Lung (tissue), 12 donors: ENCODE measurements around the gene GCNT1. TPM values are rescaled to one million over a fixed set of nuclear protein-coding genes. Genes with fewer than 3 reads are reported as not detected.

Experiments used
- ATAC-seq: fragments of 200-7000 bp; cut with Tn5 transposase; one replicate; pipeline ENCODE4 v1.9.1; 2020; ENCODE audit warnings: moderate number of reproducible peaks; ENCODE audit not compliant: insufficient read depth, low FRiP score
- DNase-seq, 3 donors: peaks; one replicate each; pipeline ENCODE4 v3.0.0-alpha.2; 2013 to 2017
- H3K27ac ChIP-seq, 2 donors: one replicate each; pipeline ENCODE4 v1.5.1; 2013; ENCODE audit warnings: mild to moderate bottlenecking in 2 of 2, moderate library complexity in 2 of 2, control low read depth in 1 of 2, inconsistent platforms in 1 of 2, low read depth in 1 of 2, low read length in 1 of 2
- H3K27me3 ChIP-seq, 3 donors: one replicate each; pipeline ENCODE4 v1.5.1; 2013; ENCODE audit warnings: low read length in 2 of 3; ENCODE audit not compliant: control insufficient read depth in 3 of 3, insufficient read depth in 3 of 3
- H3K36me3 ChIP-seq, 4 donors: one replicate each; pipeline ENCODE4 v1.5.1; 2013; ENCODE audit warnings: low read length in 4 of 4, mild to moderate bottlenecking in 1 of 4, moderate library complexity in 1 of 4; ENCODE audit not compliant: control insufficient read depth in 4 of 4, insufficient read depth in 4 of 4
- H3K4me1 ChIP-seq, 5 donors: one replicate each; pipeline ENCODE4 v1.5.1; 2013; ENCODE audit warnings: low read length in 5 of 5, mild to moderate bottlenecking in 2 of 5, moderate library complexity in 1 of 5; ENCODE audit not compliant: control insufficient read depth in 5 of 5, insufficient read depth in 5 of 5
- H3K4me3 ChIP-seq: one replicate; pipeline ENCODE4 v1.5.1; 2013; ENCODE audit warnings: mild to moderate bottlenecking, control low read depth, moderate library complexity
- H3K9ac ChIP-seq, 2 donors: one replicate each; pipeline ENCODE4 v1.5.1; 2013; ENCODE audit warnings: low read length in 2 of 2, control low read depth in 1 of 2; ENCODE audit not compliant: insufficient read depth in 1 of 2
- H3K9me3 ChIP-seq, 4 donors: one replicate each; pipeline ENCODE4 v1.5.1; 2013; ENCODE audit warnings: low read length in 3 of 4, mild to moderate bottlenecking in 1 of 4, moderate library complexity in 1 of 4; ENCODE audit not compliant: control insufficient read depth in 4 of 4, insufficient read depth in 3 of 4
- WGBS, 2 donors: extraction: QIAGEN DNeasy Blood & Tissue Kit; methylation state at CpG; one replicate each; pipeline ENCODE4 v1.1.7; 2013; 5-methylcytosine and 5-hydroxymethylcytosine counted together
- polyA plus RNA-seq, 2 donors: library from polyadenylated mRNA; stranded (reverse); fragments of 200-250 nt; gene quantifications; one replicate each; pipeline ENCODE4 v1.2.1, GENCODE V29; 2013
- total RNA-seq, 2 donors: library from RNA; depleted of rRNA in 1 of 2; stranded (reverse); fragments of >200 nt in 1 of 2; gene quantifications; one replicate each; pipeline ENCODE4 v1.2.1, GENCODE V29; 2014 to 2021
- TF ChIP-seq, protein P1 (sequence below): IDR thresholded peaks from 2 replicates; pipeline ENCODE4 v1.5.1; 2012; ENCODE audit warnings: mild to moderate bottlenecking; ENCODE audit errors: control extremely low read depth, extremely low read depth
- donor health status: control.
- donor health status: control.
- donor health status: Bipolar disorder and iron deficiency.
- donor health status: healthy.
- donor health status: DM: yes; HTN: yes; CAD: no.

The GCNT1 gene
- total and polyA plus RNA-seq, 4 donors, result 1.5 to 14.7 (median 7.5) TPM

DNA sequence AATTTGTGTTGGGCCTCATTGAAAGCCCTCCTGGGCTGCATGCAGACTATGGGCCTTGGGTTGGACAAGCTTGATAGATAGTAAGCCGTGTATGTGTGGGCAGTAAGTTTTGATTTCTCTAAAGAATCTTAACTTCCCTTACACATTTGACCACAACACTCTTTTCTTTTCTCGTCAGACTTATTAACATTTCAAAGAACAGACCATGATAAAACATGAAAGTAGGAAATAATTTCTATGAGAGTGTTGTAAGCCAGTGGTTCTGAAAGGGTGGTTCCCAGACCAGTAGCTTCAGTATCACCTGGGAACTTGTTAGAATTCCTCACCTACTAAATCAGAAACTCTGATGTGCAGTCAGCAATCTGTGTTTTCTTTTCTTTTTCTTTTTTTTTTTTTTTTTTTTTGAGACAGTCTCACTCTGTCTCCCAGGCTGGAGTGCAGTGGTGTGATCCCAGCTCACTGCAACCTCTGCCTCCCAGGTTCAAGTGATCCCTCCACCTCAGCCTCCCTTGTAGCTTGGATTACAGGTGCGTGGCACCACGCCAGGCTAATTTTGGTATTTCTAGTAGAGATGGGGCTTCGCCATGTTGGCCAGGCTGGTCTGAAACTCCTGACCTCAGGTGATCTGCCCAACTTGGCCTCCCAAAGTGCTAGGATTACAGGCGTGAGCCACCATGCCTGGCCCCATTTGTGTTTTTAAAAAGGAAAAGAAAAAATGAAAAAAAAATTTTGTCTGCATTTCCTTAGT lies 20.0 kb upstream of the GCNT1 start:
- H3K36me3 ChIP-seq, result no peaks in the 10 kb centered on the region
- no peak overlapping the region for H3K27ac ChIP-seq
- no peaks in the 10 kb centered on the region for H3K4me1 ChIP-seq
- no peak overlapping the region for H3K4me3 ChIP-seq
- no peak for DNase-seq
- ATAC-seq, result no peak
- WGBS, 2 donors, result 81 to 91% methylated on average over 6 of the region's 6 CpGs
- no peaks in the 10 kb centered on the region for H3K9me3 ChIP-seq
- H3K9ac ChIP-seq, result no peak overlapping the region
- H3K27me3 ChIP-seq, result no peaks in the 10 kb centered on the region
- TF ChIP-seq, protein P1, sequence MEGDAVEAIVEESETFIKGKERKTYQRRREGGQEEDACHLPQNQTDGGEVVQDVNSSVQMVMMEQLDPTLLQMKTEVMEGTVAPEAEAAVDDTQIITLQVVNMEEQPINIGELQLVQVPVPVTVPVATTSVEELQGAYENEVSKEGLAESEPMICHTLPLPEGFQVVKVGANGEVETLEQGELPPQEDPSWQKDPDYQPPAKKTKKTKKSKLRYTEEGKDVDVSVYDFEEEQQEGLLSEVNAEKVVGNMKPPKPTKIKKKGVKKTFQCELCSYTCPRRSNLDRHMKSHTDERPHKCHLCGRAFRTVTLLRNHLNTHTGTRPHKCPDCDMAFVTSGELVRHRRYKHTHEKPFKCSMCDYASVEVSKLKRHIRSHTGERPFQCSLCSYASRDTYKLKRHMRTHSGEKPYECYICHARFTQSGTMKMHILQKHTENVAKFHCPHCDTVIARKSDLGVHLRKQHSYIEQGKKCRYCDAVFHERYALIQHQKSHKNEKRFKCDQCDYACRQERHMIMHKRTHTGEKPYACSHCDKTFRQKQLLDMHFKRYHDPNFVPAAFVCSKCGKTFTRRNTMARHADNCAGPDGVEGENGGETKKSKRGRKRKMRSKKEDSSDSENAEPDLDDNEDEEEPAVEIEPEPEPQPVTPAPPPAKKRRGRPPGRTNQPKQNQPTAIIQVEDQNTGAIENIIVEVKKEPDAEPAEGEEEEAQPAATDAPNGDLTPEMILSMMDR, result no peak

DNA sequence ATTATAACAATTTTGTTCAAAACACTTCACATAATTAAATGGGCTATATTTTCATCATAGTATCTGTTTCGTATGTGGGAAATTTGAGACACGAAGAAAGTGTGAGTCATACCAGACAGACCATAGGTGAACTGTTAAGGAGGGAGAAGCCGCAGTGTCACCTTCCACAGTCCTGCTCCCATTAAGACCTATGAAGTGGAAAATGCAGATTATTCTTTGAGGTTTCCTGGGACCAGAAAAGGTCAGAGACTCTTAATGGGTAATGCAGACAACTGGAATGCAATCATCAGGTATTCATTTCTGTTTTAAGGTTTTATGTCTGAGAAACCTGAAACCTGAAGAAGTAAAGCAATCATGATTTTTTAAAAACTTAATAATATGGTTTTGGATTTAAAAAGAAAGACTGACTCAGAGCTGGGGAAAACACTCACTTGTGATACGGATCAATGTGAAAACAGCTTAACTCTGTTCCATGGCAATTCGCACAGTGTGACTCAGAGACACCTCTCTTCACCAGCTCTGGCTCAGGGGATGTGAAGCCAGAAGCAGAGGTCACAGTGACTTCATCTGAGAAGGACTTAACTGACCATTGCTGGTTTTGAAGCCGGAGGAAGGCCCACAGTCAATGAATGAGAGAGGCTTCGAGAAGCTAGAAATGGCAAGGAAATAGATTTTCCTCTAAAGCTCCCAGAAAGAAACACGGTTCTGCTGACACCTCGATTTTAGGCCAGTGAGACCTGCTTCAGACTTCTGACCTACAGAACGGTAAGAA lies 17.2 kb upstream of the GCNT1 start:
- Histone ChIP-seq H3K27me3 (no peaks in the 10 kb centered on the region), H3K4me3 (no peak overlapping the region), H3K36me3 (no peaks in the 10 kb centered on the region), H3K27ac (no peak overlapping the region), H3K9me3 (no peaks in the 10 kb centered on the region), H3K9ac (no peak overlapping the region), H3K4me1 (peaks cover 0 to 5% (median 0%) of the 10 kb centered on the region in 5 donors)
- DNase-seq (no peak), ATAC-seq (no peak)
- 88 to 92% methylated on average over 10 of the region's 10 CpGs for WGBS, 2 donors
- TF ChIP-seq, protein P1, result no peak

DNA sequence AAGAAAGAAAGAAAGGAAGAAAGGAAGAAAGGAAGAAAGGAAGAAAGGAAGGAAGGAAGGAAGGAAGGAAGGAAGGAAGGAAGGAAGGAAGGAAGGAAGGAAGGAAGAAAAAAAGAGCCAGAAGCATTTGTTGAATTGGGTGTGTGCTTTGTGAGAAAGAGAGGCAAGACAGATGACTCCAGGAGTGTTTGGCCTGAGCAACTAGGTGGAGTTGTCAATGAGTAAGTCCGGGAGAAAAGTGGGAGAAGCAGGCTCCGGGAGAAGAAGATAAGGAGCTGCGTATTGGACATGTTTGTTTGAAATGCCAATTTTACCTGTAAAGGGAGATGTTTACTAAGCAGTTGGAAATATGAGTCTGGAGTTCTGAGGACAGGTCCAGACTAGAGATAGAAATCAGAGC lies 15.1 kb upstream of the GCNT1 start:
- peaks cover 0 to 5% (median 0%) of the 10 kb centered on the region in 5 donors for H3K4me1 ChIP-seq
- 74 to 89% methylated on average over 3 of the region's 3 CpGs for WGBS, 2 donors
- ATAC-seq, result no peak
- H3K36me3 ChIP-seq, result no peaks in the 10 kb centered on the region
- no peaks in the 10 kb centered on the region for H3K9me3 ChIP-seq
- DNase-seq, result no peak
- no peak overlapping the region for H3K27ac ChIP-seq
- TF ChIP-seq, protein P1, result no peak
- no peak overlapping the region for H3K4me3 ChIP-seq
- H3K9ac ChIP-seq, result no peak overlapping the region
- H3K27me3 ChIP-seq, result no peaks in the 10 kb centered on the region
